ENCODE data around the gene ASCL1.
A peak's percentile ranks its signal among the peaks of the same experiment; 100 is the strongest.

GRCh38 chr12:102990419-102990818, 32.9 kb downstream of the ASCL1 start:
- TF ChIP-seq EP300 (IDR thresholded peaks at IDR 0.05; ENCODE audit: borderline replicate concordance in 1 of 2, low read depth in 1 of 2, low read length in 1 of 2) (no peak), POLR2AphosphoS5 (IDR thresholded peaks at IDR 0.05; ENCODE audit: low read depth, low read length) (no peak), CTCF (IDR thresholded peaks at IDR 0.05) (no peak), MAX (IDR thresholded peaks at IDR 0.05; ENCODE audit: low read depth) (no peak), JUND (IDR thresholded peaks at IDR 0.05) (no peak), GABPA (IDR thresholded peaks at IDR 0.05; ENCODE audit: low read depth) (no peak), YY1 (IDR thresholded peaks at IDR 0.05; ENCODE audit: low read depth) (no peak), USF2 (IDR thresholded peaks at IDR 0.05; ENCODE audit: borderline replicate concordance, low read depth, low read length) (no peak), CHD2 (IDR thresholded peaks at IDR 0.05; ENCODE audit: low read length, partially characterized antibody) (no peak), RFX5 (IDR thresholded peaks at IDR 0.05; ENCODE audit: low read length) (no peak), RAD21 (IDR thresholded peaks at IDR 0.05; ENCODE audit: low read length) (peak; percentile 58)
